SK-N-MC (cell line): ENCODE results near the gene PDHB.

ENCODE experiments used
- EZH2 ChIP-seq: fragments of 200-600 bp; sonication (generic); IDR thresholded peaks from one replicate; pipeline ENCODE4 v1.6.1; 2017; ENCODE audit warnings: antibody characterized with exemption
- FOXP2 ChIP-seq: optimal IDR thresholded peaks from 2 replicates; pipeline ENCODE3; 2011; ENCODE audit warnings: mild to moderate bottlenecking, moderate library complexity; ENCODE audit not compliant: insufficient read depth; ENCODE audit errors: extremely low read length, control extremely low read depth
- POLR2AphosphoS5 ChIP-seq: IDR thresholded peaks from 2 replicates; pipeline ENCODE4 v1.6.1; 2012; ENCODE audit warnings: mild to moderate bottlenecking, low read depth, low read length, borderline replicate concordance

- TF ChIP-seq EZH2 (no peak), FOXP2 (no peak), POLR2AphosphoS5 (no peak)
Observed at GRCh38 chr3:58478781-58479180, 45.1 kb upstream of the PDHB start.
